H1 (cell line): Measurements from ENCODE around the gene ATP5F1A.

Experiments used
- CEBPB ChIP-seq: IDR thresholded peaks from 2 replicates; pipeline ENCODE4 v1.6.1; 2012; ENCODE audit warnings: low read depth, low read length
- EGR1 ChIP-seq: IDR thresholded peaks from 2 replicates; pipeline ENCODE4 v1.6.1; 2011; ENCODE audit warnings: low read depth, low read length, borderline replicate concordance
- MAX ChIP-seq: IDR thresholded peaks from 2 replicates; pipeline ENCODE4 v1.6.1; 2012; ENCODE audit warnings: inconsistent platforms
- RBBP5 ChIP-seq: IDR thresholded peaks from 2 replicates; pipeline ENCODE4 v1.7.1; 2012; ENCODE audit warnings: low read depth, mild to moderate bottlenecking, inconsistent platforms, low read length, moderate library complexity, borderline replicate concordance
- SIN3A ChIP-seq, 2 experiments: IDR thresholded peaks in 1 of 2; conservative IDR thresholded peaks in 1 of 2; 2 replicates each; pipeline ENCODE4 v1.6.1; 2011 to 2012; ENCODE audit warnings: low read length in 2 of 2, improper control_type of control experiment in 1 of 2, low read depth in 1 of 2, mild to moderate bottlenecking in 1 of 2
- SP1 ChIP-seq: IDR thresholded peaks from 2 replicates; pipeline ENCODE4 v1.6.1; 2011; ENCODE audit warnings: low read depth, low read length
- SUZ12 ChIP-seq: fragments of 200-600 bp; sonication (generic); IDR thresholded peaks from 2 replicates; pipeline ENCODE4 v1.6.1; 2012; ENCODE audit warnings: mild to moderate bottlenecking, inconsistent platforms, low read length, moderate library complexity, mixed read lengths
- TAF1 ChIP-seq: IDR thresholded peaks from 2 replicates; pipeline ENCODE4 v1.6.1; 2011; ENCODE audit warnings: mild to moderate bottlenecking, low read depth, low read length
- TBP ChIP-seq: IDR thresholded peaks from 2 replicates; pipeline ENCODE4 v1.6.1; 2011; ENCODE audit warnings: low read depth, low read length, improper control_type of control experiment
- TF ChIP-seq, protein P1 (sequence below), 3 experiments: IDR thresholded peaks; 1 replicate in 2 of 3; 2 replicates in 1 of 3; pipeline versions ENCODE4 v1.5.1 to v1.6.1; 2011; ENCODE audit warnings: low read length in 3 of 3, mild to moderate bottlenecking in 3 of 3, inconsistent platforms in 2 of 3, low read depth in 1 of 3, moderate library complexity in 1 of 3; ENCODE audit not compliant: insufficient read depth in 1 of 3; ENCODE audit errors: control extremely low read depth in 1 of 3

DNA sequence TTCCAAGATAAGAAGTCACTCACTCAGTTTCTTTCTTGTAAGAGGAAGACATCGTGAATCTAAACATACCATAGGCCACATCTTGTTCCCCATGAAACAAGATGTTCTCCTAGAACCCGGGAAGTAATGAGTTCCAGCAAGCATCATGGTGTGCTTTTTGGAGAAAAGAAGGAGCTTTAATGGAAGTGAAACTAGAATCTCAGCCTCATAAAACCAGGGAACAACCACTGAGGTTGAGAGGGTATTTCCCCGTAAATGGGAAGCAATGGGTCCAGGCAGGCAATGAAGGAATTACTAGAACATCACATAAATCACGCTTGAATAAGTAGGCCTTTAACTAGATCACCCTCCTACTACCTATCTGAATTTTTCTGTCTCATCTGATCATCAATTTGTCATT, 66.4 kb downstream of the ATP5F1A start:
- TF ChIP-seq, protein P1, sequence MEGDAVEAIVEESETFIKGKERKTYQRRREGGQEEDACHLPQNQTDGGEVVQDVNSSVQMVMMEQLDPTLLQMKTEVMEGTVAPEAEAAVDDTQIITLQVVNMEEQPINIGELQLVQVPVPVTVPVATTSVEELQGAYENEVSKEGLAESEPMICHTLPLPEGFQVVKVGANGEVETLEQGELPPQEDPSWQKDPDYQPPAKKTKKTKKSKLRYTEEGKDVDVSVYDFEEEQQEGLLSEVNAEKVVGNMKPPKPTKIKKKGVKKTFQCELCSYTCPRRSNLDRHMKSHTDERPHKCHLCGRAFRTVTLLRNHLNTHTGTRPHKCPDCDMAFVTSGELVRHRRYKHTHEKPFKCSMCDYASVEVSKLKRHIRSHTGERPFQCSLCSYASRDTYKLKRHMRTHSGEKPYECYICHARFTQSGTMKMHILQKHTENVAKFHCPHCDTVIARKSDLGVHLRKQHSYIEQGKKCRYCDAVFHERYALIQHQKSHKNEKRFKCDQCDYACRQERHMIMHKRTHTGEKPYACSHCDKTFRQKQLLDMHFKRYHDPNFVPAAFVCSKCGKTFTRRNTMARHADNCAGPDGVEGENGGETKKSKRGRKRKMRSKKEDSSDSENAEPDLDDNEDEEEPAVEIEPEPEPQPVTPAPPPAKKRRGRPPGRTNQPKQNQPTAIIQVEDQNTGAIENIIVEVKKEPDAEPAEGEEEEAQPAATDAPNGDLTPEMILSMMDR (IDR thresholded peaks at IDR 0.05; ENCODE audit: control extremely low read depth in 1 of 3, insufficient read depth in 1 of 3, low read depth in 1 of 3, low read length in 3 of 3) = no peak
- TF ChIP-seq SIN3A (conservative IDR thresholded peaks at IDR 0.05 in 1 of 2, IDR thresholded peaks at IDR 0.05 in 1 of 2; ENCODE audit: low read depth in 1 of 2, low read length in 2 of 2) (no peak), MAX (no peak), RBBP5 (no peak), TAF1 (no peak), SP1 (no peak), TBP (no peak), SUZ12 (no peak), EGR1 (no peak), CEBPB (no peak)
